ENCODE data around the gene CPE. TPM values are rescaled to one million over a fixed set of nuclear protein-coding genes. Genes with fewer than 3 reads are reported as not detected.

Gene CPE
- total RNA-seq, 4 donors from 2014 or later = 104 to 116 (median 108) TPM

DNA sequence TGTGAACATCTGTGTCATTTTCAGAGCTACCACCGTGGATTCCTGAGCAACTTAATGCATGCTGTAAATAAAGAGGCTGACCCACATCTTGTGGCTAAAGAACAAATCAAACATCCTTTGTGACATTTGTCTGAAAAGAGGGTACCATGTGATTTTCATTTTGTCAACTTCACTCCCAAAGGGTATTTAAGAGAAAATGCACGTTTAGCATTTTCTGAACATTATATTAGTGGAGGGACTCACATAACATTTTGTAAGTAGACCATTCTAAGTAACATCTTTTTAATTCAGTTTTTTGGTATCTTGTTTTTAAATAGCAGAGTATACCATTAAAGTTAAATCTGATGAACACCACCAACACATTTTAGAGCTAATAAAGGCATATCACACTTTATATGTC lies 17.0 kb upstream of the CPE start:
- 86% methylated on average over 2 of the region's 2 CpGs for WGBS
- no peaks in the 10 kb centered on the region for H3K9me3 ChIP-seq
- intact Hi-C loops (cut with DNase I) = no loop called here
- TF ChIP-seq POLR2AphosphoS5 (IDR thresholded peaks at IDR 0.05) (no peak), EP300 (IDR thresholded peaks at IDR 0.05) (no peak), POLR2A (IDR thresholded peaks at IDR 0.05; ENCODE audit: low read depth) (no peak)
- TF ChIP-seq, protein P1, sequence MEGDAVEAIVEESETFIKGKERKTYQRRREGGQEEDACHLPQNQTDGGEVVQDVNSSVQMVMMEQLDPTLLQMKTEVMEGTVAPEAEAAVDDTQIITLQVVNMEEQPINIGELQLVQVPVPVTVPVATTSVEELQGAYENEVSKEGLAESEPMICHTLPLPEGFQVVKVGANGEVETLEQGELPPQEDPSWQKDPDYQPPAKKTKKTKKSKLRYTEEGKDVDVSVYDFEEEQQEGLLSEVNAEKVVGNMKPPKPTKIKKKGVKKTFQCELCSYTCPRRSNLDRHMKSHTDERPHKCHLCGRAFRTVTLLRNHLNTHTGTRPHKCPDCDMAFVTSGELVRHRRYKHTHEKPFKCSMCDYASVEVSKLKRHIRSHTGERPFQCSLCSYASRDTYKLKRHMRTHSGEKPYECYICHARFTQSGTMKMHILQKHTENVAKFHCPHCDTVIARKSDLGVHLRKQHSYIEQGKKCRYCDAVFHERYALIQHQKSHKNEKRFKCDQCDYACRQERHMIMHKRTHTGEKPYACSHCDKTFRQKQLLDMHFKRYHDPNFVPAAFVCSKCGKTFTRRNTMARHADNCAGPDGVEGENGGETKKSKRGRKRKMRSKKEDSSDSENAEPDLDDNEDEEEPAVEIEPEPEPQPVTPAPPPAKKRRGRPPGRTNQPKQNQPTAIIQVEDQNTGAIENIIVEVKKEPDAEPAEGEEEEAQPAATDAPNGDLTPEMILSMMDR (IDR thresholded peaks at IDR 0.05) = no peak
- no peaks in the 10 kb centered on the region for H3K36me3 ChIP-seq
- H3K27me3 ChIP-seq = no peaks in the 10 kb centered on the region
- H3K4me1 ChIP-seq = no peaks in the 10 kb centered on the region
- DNase-seq (ENCODE audit: extremely low spot score) = no peak
- no peak overlapping the region for H3K27ac ChIP-seq (replicated peaks in 1 of 4)
- H3K4me3 ChIP-seq = no peak overlapping the region

DNA sequence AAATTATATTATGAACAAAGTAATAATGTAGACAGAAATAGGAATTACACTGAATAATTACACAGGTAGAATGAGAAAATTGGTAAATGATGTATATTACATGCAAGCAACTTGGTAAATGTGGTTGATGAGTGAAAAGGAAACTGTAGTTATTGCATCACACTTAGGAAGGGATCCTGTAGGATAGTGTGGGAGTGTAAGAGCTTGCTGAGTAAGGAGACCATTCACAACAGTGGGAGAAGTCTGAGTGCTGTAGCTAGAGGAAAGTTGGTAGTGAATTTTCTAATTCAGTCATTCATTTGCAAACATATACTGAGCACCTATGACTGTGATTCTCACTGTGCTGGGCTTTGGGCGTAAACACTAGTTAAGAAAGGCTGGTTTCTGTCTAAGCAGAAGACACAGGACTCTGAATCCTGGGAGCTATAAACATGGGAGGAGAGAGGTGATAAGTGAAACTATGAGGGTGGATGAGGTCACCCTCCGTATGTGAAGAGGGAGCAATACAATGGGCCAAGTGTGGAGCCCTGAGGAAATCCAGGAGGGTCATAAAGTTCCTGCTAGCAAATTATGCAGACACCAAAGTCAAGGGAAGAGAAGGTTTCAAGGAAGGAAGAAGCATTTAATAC lies 14.2 kb upstream of the CPE start:
- no peak overlapping the region for H3K4me3 ChIP-seq
- WGBS = 83% methylated on average over 2 of the region's 2 CpGs

DNA sequence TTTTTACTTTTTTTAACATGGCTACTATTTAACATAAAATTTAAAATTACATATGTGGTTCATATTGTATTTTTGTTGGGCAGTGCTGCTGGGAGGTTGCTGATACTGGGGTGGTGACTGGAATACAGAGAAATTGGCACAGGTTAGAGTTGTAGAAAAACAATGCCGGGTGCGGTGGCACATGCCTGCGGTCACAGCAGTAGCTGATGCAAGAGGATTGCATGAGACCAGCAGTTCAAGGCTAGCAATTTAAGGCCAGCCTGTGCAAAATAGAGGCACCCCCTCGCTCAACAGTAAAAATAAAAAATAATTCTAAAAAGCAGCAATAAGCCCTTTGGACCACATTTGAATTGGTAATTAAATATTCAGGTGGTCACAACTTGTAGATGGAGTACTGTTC lies 11.8 kb upstream of the CPE start:
- TF ChIP-seq POLR2A (IDR thresholded peaks at IDR 0.05; ENCODE audit: low read depth) (no peak), POLR2AphosphoS5 (IDR thresholded peaks at IDR 0.05) (no peak), EP300 (IDR thresholded peaks at IDR 0.05) (no peak)
- TF ChIP-seq, protein P1 (IDR thresholded peaks at IDR 0.05) = no peak
- H3K36me3 ChIP-seq = no peaks in the 10 kb centered on the region
- no peaks in the 10 kb centered on the region for H3K9me3 ChIP-seq
- 91% methylated on average over 4 of the region's 4 CpGs for WGBS
- intact Hi-C loops (cut with DNase I) = no loop called here
- H3K4me3 ChIP-seq = no peak overlapping the region
- no peaks in the 10 kb centered on the region for H3K4me1 ChIP-seq
- no peak overlapping the region for H3K27ac ChIP-seq (replicated peaks in 1 of 4)
- no peaks in the 10 kb centered on the region for H3K27me3 ChIP-seq
- no peak for DNase-seq (ENCODE audit: extremely low spot score)

More for the DNA sequence above, 14.2 kb upstream of the CPE start:
- Histone ChIP-seq H3K27ac (replicated peaks in 1 of 4) (no peak overlapping the region), H3K36me3 (no peaks in the 10 kb centered on the region), H3K4me1 (no peaks in the 10 kb centered on the region), H3K9me3 (no peaks in the 10 kb centered on the region), H3K27me3 (no peaks in the 10 kb centered on the region)
- intact Hi-C loops (cut with DNase I) = no loop called here
- no peak for TF ChIP-seq EP300 (IDR thresholded peaks at IDR 0.05)
- no peak for DNase-seq (ENCODE audit: extremely low spot score)

GRCh38 chr4:165368114-165368513 lies 10.7 kb upstream of the CPE start:
- TF ChIP-seq, protein P1 (IDR thresholded peaks at IDR 0.05) = no peak
- TF ChIP-seq EP300 (IDR thresholded peaks at IDR 0.05) (no peak), POLR2A (IDR thresholded peaks at IDR 0.05; ENCODE audit: low read depth) (no peak), POLR2AphosphoS5 (IDR thresholded peaks at IDR 0.05) (no peak)
- WGBS = 94% methylated on average over 1 of the region's 1 CpG
- intact Hi-C loops (cut with DNase I) = no loop called here

DNA sequence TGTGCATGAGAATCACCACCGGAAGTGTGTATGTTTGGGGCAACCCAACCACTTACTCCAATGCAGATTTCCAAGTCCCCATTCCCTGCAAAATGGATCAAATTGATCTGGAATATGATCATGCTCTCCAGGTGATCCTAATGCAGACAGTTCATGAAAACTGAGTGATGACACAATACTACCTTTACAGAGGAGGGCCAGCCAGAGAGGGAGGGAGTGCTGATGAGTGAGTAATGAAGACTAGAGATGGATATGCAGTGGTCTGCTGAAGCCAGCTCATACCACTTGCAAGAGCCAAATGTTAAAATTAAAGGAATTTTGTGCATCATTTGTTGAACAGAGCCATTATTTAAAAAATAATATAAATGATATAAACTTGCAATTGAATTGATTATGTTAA lies 10.2 kb upstream of the CPE start:
- Histone ChIP-seq H3K4me1 (no peaks in the 10 kb centered on the region), H3K36me3 (no peaks in the 10 kb centered on the region), H3K4me3 (no peak overlapping the region), H3K27me3 (no peaks in the 10 kb centered on the region), H3K9me3 (no peaks in the 10 kb centered on the region), H3K27ac (replicated peaks in 1 of 4) (no peak overlapping the region)
- DNase-seq (ENCODE audit: extremely low spot score) = no peak
- 88% methylated on average over 1 of the region's 1 CpG for WGBS
- intact Hi-C loops (cut with DNase I) = no loop called here
- TF ChIP-seq EP300 (IDR thresholded peaks at IDR 0.05) (no peak), POLR2A (IDR thresholded peaks at IDR 0.05; ENCODE audit: low read depth) (no peak), POLR2AphosphoS5 (IDR thresholded peaks at IDR 0.05) (no peak)
- TF ChIP-seq, protein P1 (IDR thresholded peaks at IDR 0.05) = no peak

More at GRCh38 chr4:165368114-165368513, 10.7 kb upstream of the CPE start:
- no peaks in the 10 kb centered on the region for H3K36me3 ChIP-seq
- no peaks in the 10 kb centered on the region for H3K27me3 ChIP-seq
- DNase-seq (ENCODE audit: extremely low spot score) = no peak
- no peak overlapping the region for H3K4me3 ChIP-seq
- no peak overlapping the region for H3K27ac ChIP-seq (replicated peaks in 1 of 4)
- H3K9me3 ChIP-seq = no peaks in the 10 kb centered on the region
- H3K4me1 ChIP-seq = no peaks in the 10 kb centered on the region

All from esophagus muscularis mucosa (tissue), 4 donors.